KOPT-K1 (cell line): ENCODE results near the gene TNNC2.
"Not testable (repeated sequence)": the region's sequence is repeated elsewhere in the genome, so short reads cannot be mapped to it uniquely, and the experiment has no call there.

Source experiments
- H3K27ac ChIP-seq: fragments of 200-600 bp; sonication (generic); 2 replicates; pipeline ENCODE4 v1.5.1; 2016; ENCODE audit warnings: antibody characterized with exemption, mild to moderate bottlenecking, low read depth, low read length; ENCODE audit not compliant: poor library complexity, severe bottlenecking
- H3K36me3 ChIP-seq: fragments of 200-600 bp; sonication (generic); 2 replicates; pipeline ENCODE4 v1.5.1; 2017; ENCODE audit warnings: antibody characterized with exemption, mild to moderate bottlenecking, low read length, moderate library complexity; ENCODE audit not compliant: insufficient read depth
- H3K9me3 ChIP-seq: fragments of 200-600 bp; sonication (generic); 2 replicates; pipeline ENCODE4 v1.5.1; 2017; ENCODE audit warnings: antibody characterized with exemption, low read length, mild to moderate bottlenecking; ENCODE audit not compliant: insufficient read depth, poor library complexity, severe bottlenecking

TNNC2 gene

GRCh38 chr20:45835329-45835765, 8.2 kb upstream of the TNNC2 start:
- Histone ChIP-seq H3K9me3 (no peaks in the 10 kb centered on the region), H3K27ac (no peak overlapping the region), H3K36me3 (no peaks in the 10 kb centered on the region)

- Histone ChIP-seq H3K9me3 (no peaks in the 10 kb centered on the region), H3K27ac (no peak overlapping the region), H3K36me3 (no peaks in the 10 kb centered on the region)
Measured at GRCh38 chr20:45834797-45835161, 7.7 kb upstream of the TNNC2 start.

- Histone ChIP-seq H3K9me3 (no peaks in the 10 kb centered on the region), H3K27ac (no peak overlapping the region), H3K36me3 (no peaks in the 10 kb centered on the region)
Measured at GRCh38 chr20:45833883-45834796, 7.0 kb upstream of the TNNC2 start.

GRCh38 chr20:45833030-45833882, 6.1 kb upstream of the TNNC2 start, which contains the start of gene SNX21:
Gene SNX21 (plus strand): TSS chr20:45833799. CDS start chr20:45833920, 121 bp downstream.
- Histone ChIP-seq H3K36me3 (no peaks in the 10 kb centered on the region), H3K27ac (no peak within 1 kb of the TSS), H3K9me3 (no peaks in the 10 kb centered on the region)

DNA sequence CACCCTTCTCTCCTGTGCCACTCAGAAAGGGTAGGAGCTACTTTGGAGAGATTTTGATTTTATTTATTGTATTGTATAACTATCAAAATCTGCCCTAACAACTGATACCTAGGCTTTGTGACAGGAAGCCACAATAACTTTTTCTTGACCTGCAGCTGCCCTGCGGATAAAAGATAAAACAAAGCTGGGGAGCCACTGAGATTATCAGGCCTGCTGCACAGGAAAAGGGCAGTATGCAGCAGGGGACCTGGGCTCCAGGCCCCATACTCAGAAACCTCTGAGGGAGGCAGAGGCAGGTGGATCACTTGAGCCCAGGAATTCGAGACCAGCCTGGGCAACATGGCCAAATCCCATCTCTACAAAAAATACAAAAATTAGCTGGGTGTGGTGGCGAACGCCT, 5.5 kb upstream of the TNNC2 start:
- Histone ChIP-seq H3K36me3 (no peaks in the 10 kb centered on the region), H3K27ac (no peak overlapping the region), H3K9me3 (no peaks in the 10 kb centered on the region)

- H3K27ac ChIP-seq, H3K9me3 ChIP-seq, H3K36me3 ChIP-seq: not testable (repeated sequence)
Measured at GRCh38 chr20:45829673-45830106, 2.6 kb upstream of the TNNC2 start.

- Histone ChIP-seq H3K9me3 (no peaks in the 10 kb centered on the region), H3K27ac (no peak overlapping the region), H3K36me3 (no peaks in the 10 kb centered on the region)
Measured at GRCh38 chr20:45828589-45828988, 1.5 kb upstream of the TNNC2 start.

DNA sequence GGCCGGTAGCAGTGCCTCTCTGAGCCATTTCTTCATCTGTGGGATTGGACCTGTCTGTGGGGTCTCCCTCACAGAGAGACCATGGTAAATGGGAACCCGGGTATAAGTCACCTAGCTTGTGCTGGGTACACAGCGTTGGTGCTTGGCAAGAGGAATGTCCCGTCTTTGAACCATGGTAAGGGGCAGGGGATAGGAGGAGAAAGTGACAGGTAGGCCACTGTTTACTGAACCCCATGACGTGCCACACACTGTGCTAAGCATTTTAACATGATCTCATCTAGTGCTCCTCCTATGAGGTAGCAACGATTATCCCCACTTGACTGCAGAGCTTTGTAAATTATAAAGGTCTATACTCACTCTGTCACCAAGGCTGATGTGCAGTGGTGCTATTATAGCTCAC, 600 bp upstream of the TNNC2 start:
- Histone ChIP-seq H3K9me3 (no peaks in the 10 kb centered on the region), H3K36me3 (no peaks in the 10 kb centered on the region), H3K27ac (no peak overlapping the region)

DNA sequence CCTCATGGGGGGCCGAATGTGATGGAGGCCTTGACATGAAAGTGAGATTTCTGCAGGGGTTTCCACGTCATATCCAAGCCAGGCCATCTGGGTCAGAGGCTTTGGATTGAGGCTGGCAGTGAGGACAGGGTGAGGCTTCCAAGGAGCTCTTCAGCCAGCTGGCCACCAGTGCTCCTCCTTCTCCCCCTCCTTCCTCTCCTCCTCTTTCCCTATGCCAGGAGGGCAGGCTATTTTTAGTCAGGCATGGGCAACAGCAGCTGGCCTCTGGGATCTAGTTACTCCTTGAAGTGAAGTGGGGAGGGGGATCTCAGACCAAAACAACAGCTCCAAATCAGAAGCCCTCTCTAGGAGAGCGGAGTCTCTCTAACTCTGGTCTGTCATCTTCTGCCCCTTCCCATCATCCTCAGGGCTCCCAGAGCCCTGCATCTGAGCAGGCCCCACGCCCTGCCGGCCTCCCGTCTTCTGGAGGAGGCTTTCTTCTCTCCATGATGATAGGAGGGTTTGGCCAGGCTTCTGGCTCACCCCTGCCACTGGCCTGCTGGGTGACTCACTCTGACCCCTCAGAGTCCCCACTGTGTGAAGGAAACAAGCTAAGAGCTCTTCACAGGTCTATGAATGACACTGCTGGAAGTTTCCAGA, 612 bp downstream of the TNNC2 start:
- H3K9me3 ChIP-seq: no peaks in the 10 kb centered on the region
- H3K27ac ChIP-seq: no peak overlapping the region
- no peaks in the 10 kb centered on the region for H3K36me3 ChIP-seq

DNA sequence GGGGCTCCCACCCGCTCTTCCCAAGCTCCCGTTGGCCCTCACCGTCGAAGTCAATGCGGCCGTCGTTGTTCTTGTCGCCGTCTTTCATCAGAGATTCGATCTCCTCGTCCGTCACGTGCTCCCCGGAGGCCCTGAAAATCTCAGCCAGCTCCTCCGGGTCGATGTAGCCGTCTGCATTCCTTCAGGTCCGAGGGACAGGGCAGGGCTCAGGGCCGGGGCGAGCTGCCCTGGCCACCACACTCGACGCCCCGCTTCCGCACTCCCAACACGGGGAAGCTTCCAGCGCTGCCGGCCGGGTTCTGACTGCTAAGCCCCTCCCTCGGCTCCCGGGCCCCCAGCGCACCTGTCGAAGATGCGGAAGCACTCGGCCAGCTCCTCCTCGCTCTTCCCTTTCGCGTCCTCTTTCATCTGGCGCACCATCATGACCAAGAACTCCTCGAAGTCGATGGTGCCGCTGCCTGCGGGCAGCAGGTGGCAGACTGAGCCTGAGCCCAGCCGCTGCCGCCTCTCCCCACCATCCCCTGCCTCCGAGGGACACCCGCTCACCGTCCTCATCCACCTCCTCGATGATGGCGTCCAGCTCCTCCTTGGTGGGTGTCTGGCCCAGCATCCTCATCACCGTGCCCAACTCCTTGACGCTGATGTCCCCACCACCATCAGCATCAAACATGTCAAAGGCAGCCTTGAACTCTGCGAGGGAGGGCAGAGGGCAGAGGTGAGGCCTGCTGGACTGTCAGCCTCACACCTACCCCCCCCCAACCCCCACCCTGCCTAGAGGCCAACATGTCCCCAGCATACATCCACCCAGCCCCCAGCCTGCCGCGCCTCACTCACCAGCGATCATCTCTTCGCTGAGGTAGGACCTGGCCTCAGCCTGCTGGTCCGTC, 2.9 kb downstream of the TNNC2 start:
- H3K9me3 ChIP-seq: no peaks in the 10 kb centered on the region
- H3K27ac ChIP-seq: no peak overlapping the region
- no peaks in the 10 kb centered on the region for H3K36me3 ChIP-seq

- Histone ChIP-seq H3K27ac (no peak overlapping the region), H3K36me3 (peaks cover under 1% of the 10 kb centered on the region; the same call in 1 of the 2 replicates), H3K9me3 (no peaks in the 10 kb centered on the region)
Measured at GRCh38 chr20:45822857-45823256, 4.3 kb downstream of the TNNC2 start.

DNA sequence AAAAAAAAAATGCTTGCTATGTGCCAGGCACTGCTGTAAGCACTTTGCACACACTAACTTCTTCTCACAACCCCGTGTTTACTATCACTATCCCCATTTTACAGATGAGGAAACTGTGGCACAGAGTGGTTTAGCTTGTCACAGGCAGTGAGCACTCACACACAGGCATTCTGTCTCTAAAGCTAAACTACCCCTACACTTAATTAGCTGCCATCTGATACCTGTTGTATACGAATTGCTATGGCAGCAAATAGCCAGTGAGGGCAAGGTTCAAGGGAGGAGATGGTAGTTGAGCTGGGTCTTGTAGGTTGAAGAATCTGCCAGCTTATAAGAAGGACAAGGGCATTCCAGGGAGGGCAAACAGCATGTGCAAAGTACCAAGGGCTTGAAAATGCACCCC, 5.2 kb downstream of the TNNC2 start:
- Histone ChIP-seq H3K27ac (no peak overlapping the region), H3K9me3 (no peaks in the 10 kb centered on the region), H3K36me3 (peaks cover 9% of the 10 kb centered on the region)

DNA sequence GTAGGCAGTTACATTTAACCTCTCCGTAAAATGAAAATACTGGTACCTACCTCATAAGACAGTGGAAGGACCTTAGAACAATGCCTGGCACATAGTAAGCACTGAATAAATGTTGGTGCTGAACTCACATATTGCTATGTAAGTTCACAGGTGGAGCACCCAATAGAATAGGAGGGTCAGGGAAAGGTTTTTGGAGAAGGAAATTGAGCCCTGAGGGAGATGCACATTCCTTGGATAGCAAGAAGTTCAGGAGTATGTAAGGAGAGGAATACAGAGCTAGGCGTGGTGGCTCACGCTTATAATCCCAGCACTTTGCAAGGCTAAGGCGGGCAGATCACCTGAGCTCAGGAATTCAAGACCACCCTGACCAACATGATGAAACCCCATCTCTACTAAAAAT, 7.6 kb downstream of the TNNC2 start:
- peaks cover 34% of the 10 kb centered on the region for H3K36me3 ChIP-seq
- H3K9me3 ChIP-seq: no peaks in the 10 kb centered on the region
- no peak overlapping the region for H3K27ac ChIP-seq

GRCh38 chr20:45818239-45818638, 8.9 kb downstream of the TNNC2 start:
- no peak overlapping the region for H3K27ac ChIP-seq

More at GRCh38 chr20:45818239-45818638, 8.9 kb downstream of the TNNC2 start:
- Histone ChIP-seq H3K9me3 (no peaks in the 10 kb centered on the region), H3K36me3 (peaks cover 44% of the 10 kb centered on the region)
